Neuronal stem cell (in vitro differentiated cells): ENCODE measurements around the gene SFR1.

ENCODE experiments used
- DNase-seq: peaks from one replicate; pipeline ENCODE4 v3.0.0-alpha.2; 2013; ENCODE audit warnings: low spot score
- H2AFZ ChIP-seq: one replicate; pipeline ENCODE4 v1.6.1; 2013; ENCODE audit warnings: mild to moderate bottlenecking, low read length, inconsistent platforms
- H2AK5ac ChIP-seq: 2 replicates; pipeline ENCODE4 v1.6.1; 2013; ENCODE audit warnings: low read depth, mild to moderate bottlenecking, inconsistent platforms, low read length, moderate library complexity, mixed read lengths
- H2BK120ac ChIP-seq: 2 replicates; pipeline ENCODE4 v1.6.1; 2013; ENCODE audit warnings: low read depth, mild to moderate bottlenecking, inconsistent platforms, low read length, moderate library complexity, mixed read lengths
- H2BK12ac ChIP-seq: one replicate; pipeline ENCODE4 v1.6.1; 2013; ENCODE audit warnings: low read length, inconsistent platforms
- H2BK15ac ChIP-seq: 2 replicates; pipeline ENCODE4 v1.6.1; 2013; ENCODE audit warnings: mild to moderate bottlenecking, low read length, inconsistent platforms, mixed read lengths
- H2BK5ac ChIP-seq: one replicate; pipeline ENCODE4 v1.6.1; 2013; ENCODE audit warnings: inconsistent platforms, mild to moderate bottlenecking, low read length, moderate library complexity
- H3K14ac ChIP-seq: one replicate; pipeline ENCODE4 v1.6.1; 2013; ENCODE audit warnings: low read length, inconsistent platforms
- H3K18ac ChIP-seq: 2 replicates; pipeline ENCODE4 v1.6.1; 2013; ENCODE audit warnings: low read length, inconsistent platforms
- H3K23ac ChIP-seq: 2 replicates; pipeline ENCODE4 v1.6.1; 2013; ENCODE audit warnings: low read depth, mild to moderate bottlenecking, mixed read lengths, low read length, inconsistent platforms; ENCODE audit not compliant: poor library complexity
- H3K27ac ChIP-seq: replicated peaks from 3 replicates; pipeline ENCODE4 v1.5.1; 2013; ENCODE audit warnings: low read length, inconsistent platforms
- H3K27me3 ChIP-seq, 3 experiments: 2 replicates each; pipeline ENCODE4 v1.6.1; 2013; ENCODE audit warnings: low read length in 3 of 3, mild to moderate bottlenecking in 2 of 3, inconsistent platforms in 1 of 3, low read depth in 1 of 3, mixed read lengths in 1 of 3, moderate library complexity in 1 of 3; ENCODE audit not compliant: control insufficient read depth in 3 of 3, insufficient read depth in 3 of 3
- H3K36me3 ChIP-seq, 2 donors: replicated peaks in 1 of 2; 2 replicates each; pipeline ENCODE4 v1.6.1; 2013; ENCODE audit warnings: low read length in 2 of 2; ENCODE audit not compliant: control insufficient read depth in 2 of 2, insufficient read depth in 2 of 2
- H3K4ac ChIP-seq: 2 replicates; pipeline ENCODE4 v1.6.1; 2013; ENCODE audit warnings: inconsistent platforms, mild to moderate bottlenecking, low read length, moderate library complexity
- H3K4me1 ChIP-seq, 2 donors: 1 replicate in 1 of 2; 2 replicates in 1 of 2; pipeline ENCODE4 v1.6.1; 2013; ENCODE audit warnings: low read length in 2 of 2, low read depth in 1 of 2; ENCODE audit not compliant: control insufficient read depth in 2 of 2, insufficient read depth in 1 of 2
- H3K4me2 ChIP-seq: one replicate; pipeline ENCODE4 v1.6.1; 2013; ENCODE audit warnings: mild to moderate bottlenecking, low read length, inconsistent platforms; ENCODE audit not compliant: insufficient read depth, poor library complexity, severe bottlenecking
- H3K4me3 ChIP-seq, 2 donors: 2 replicates each; pipeline ENCODE4 v1.5.1; 2013; ENCODE audit warnings: low read length in 2 of 2, mild to moderate bottlenecking in 2 of 2, inconsistent platforms in 1 of 2, moderate library complexity in 1 of 2
- H3K79me1 ChIP-seq: one replicate; pipeline ENCODE4 v1.6.1; 2013; ENCODE audit warnings: low read depth, mild to moderate bottlenecking, inconsistent platforms, low read length, moderate library complexity
- H3K9ac ChIP-seq: one replicate; pipeline ENCODE4 v1.6.1; 2013; ENCODE audit warnings: mild to moderate bottlenecking, low read depth, low read length, inconsistent platforms; ENCODE audit not compliant: poor library complexity
- H3K9me3 ChIP-seq, 2 donors: replicated peaks in 1 of 2; 2 replicates each; pipeline versions ENCODE3 to v1.6.1; 2013; ENCODE audit warnings: low read length in 2 of 2, mild to moderate bottlenecking in 2 of 2, inconsistent platforms in 1 of 2, low read depth in 1 of 2, mixed read lengths in 1 of 2, moderate library complexity in 1 of 2; ENCODE audit not compliant: control insufficient read depth in 2 of 2, insufficient read depth in 1 of 2
- H4K8ac ChIP-seq: one replicate; pipeline ENCODE4 v1.6.1; 2013; ENCODE audit warnings: low read depth, mild to moderate bottlenecking, inconsistent platforms, low read length, moderate library complexity
- H4K91ac ChIP-seq: one replicate; pipeline ENCODE4 v1.6.1; 2013; ENCODE audit warnings: low read length, low read depth, mild to moderate bottlenecking, inconsistent platforms; ENCODE audit not compliant: poor library complexity
- WGBS, 2 donors: extraction: QIAGEN DNeasy Blood & Tissue Kit; methylation state at CpG; one replicate each; pipeline ENCODE4 v1.1.7; 2013; ENCODE audit warnings: missing lambda C conversion rate in 2 of 2, mixed read lengths in 1 of 2; ENCODE audit not compliant: insufficient read length in 2 of 2, insufficient replicate concordance in 1 of 2; ENCODE audit errors: extremely low coverage in 2 of 2; 5-methylcytosine and 5-hydroxymethylcytosine counted together

Gene SFR1

DNA sequence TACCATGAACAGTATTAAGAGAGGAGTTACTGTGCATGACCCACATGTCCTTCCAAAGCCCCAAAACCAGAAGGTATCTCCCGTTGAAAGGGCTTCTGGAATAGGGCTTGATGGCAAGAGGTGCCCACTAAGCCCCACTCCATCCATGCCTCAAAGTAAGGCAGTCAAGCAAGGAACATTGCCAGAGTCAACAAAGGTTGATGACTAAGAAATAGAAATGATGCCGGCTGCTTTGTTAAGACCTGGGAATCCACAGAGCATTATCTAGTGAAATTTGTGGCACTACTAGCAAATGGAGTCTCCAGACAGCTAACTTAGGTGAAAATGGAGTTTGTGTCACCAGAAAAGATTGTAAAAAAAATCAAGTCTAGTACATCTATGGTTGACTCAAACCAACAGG is 6.2 kb downstream of the SFR1 start:
- no CpG with 5 or more reads among the region's 2 CpGs for WGBS, 2 donors
- DNase-seq: no peak
- Histone ChIP-seq H2BK15ac (no peak overlapping the region), H4K8ac (no peak overlapping the region), H3K4me2 (no peak overlapping the region), H3K14ac (no peak overlapping the region), H3K9me3 (no peaks in the 10 kb centered on the region), H3K23ac (no peak overlapping the region), H3K4ac (no peak overlapping the region), H2AK5ac (no peak overlapping the region), H3K36me3 (peaks cover 0 to 25% of the 10 kb centered on the region in 2 donors), H2BK12ac (no peak overlapping the region), H3K4me1 (peaks cover 0 to 5% of the 10 kb centered on the region in 2 donors), H3K27ac (no peak overlapping the region), H3K9ac (no peak overlapping the region), H3K79me1 (no peaks in the 10 kb centered on the region), H2BK120ac (no peak overlapping the region), H3K4me3 (no peak overlapping the region), H3K27me3 (no peaks in the 10 kb centered on the region), H2BK5ac (no peak overlapping the region), H3K18ac (no peak overlapping the region), H4K91ac (no peak overlapping the region), H2AFZ (no peak overlapping the region)

- peaks cover 0 to 14% of the 10 kb centered on the region in 2 donors for H3K36me3 ChIP-seq
Measured at GRCh38 chr10:104130041-104130440, 8.1 kb downstream of the SFR1 start.

DNA sequence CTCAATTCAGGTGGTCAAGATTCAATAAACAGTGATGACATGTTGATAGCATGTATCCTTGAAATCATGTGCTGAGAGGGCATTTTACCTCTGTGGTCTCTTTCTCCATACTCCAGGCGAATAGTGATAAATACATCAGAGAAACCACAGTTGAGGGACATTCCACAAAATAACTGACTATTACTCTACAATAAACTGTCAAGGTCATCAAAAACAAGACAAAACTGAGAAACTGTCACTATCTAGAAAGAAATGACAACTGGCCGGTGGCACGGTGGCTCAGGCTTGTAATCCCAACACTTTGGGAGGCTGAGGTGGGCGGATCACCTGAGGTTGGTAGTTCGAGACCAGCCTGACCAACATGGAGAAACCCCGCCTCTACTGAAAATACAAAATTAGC is 16.2 kb downstream of the SFR1 start:
- no peak overlapping the region for H3K9ac ChIP-seq
- no peaks in the 10 kb centered on the region for H3K27me3 ChIP-seq
- H3K36me3 ChIP-seq: no peaks in the 10 kb centered on the region
- no peak overlapping the region for H3K27ac ChIP-seq
- no peak overlapping the region for H3K4me3 ChIP-seq
- H2BK15ac ChIP-seq: no peak overlapping the region
- no peak overlapping the region for H2BK12ac ChIP-seq
- no peaks in the 10 kb centered on the region for H3K79me1 ChIP-seq
- H2BK5ac ChIP-seq: no peak overlapping the region
- no peak overlapping the region for H2AK5ac ChIP-seq
- no peak overlapping the region for H3K4me2 ChIP-seq
- no peak for DNase-seq
- no peak overlapping the region for H4K91ac ChIP-seq
- no peak overlapping the region for H3K23ac ChIP-seq
- no peak overlapping the region for H2BK120ac ChIP-seq
- H3K4ac ChIP-seq: no peak overlapping the region
- no peak overlapping the region for H3K14ac ChIP-seq
- H4K8ac ChIP-seq: no peak overlapping the region
- H3K9me3 ChIP-seq: no peaks in the 10 kb centered on the region
- H2AFZ ChIP-seq: no peak overlapping the region
- peaks cover 0 to 3% of the 10 kb centered on the region in 2 donors for H3K4me1 ChIP-seq
- H3K18ac ChIP-seq: no peak overlapping the region
- WGBS, 2 donors: no CpG with 5 or more reads among the region's 6 CpGs

More at GRCh38 chr10:104130041-104130440, 8.1 kb downstream of the SFR1 start:
- Histone ChIP-seq H2AK5ac (no peak overlapping the region), H4K8ac (no peak overlapping the region), H4K91ac (no peak overlapping the region), H2BK15ac (no peak overlapping the region), H3K4me3 (no peak overlapping the region), H3K4ac (no peak overlapping the region), H3K18ac (no peak overlapping the region), H3K27ac (no peak overlapping the region), H2BK12ac (no peak overlapping the region), H3K9ac (no peak overlapping the region), H2BK120ac (no peak overlapping the region), H3K79me1 (no peaks in the 10 kb centered on the region), H3K4me1 (peaks cover 0 to 5% of the 10 kb centered on the region in 2 donors), H2AFZ (no peak overlapping the region), H3K23ac (no peak overlapping the region), H2BK5ac (no peak overlapping the region), H3K4me2 (no peak overlapping the region), H3K27me3 (no peaks in the 10 kb centered on the region), H3K14ac (no peak overlapping the region), H3K9me3 (no peaks in the 10 kb centered on the region)
- no peak for DNase-seq
- no CpG with 5 or more reads among the region's 3 CpGs for WGBS, 2 donors

GRCh38 chr10:104139221-104139620 is 17.2 kb downstream of the SFR1 start:
- no CpG with 5 or more reads among the region's 5 CpGs for WGBS, 2 donors
- H2BK5ac ChIP-seq: no peak overlapping the region
- DNase-seq: no peak

More at GRCh38 chr10:104139221-104139620, 17.2 kb downstream of the SFR1 start:
- Histone ChIP-seq H2BK15ac (no peak overlapping the region), H2BK12ac (no peak overlapping the region), H3K36me3 (no peaks in the 10 kb centered on the region), H3K4ac (no peak overlapping the region), H3K9ac (no peak overlapping the region), H3K9me3 (no peaks in the 10 kb centered on the region), H3K27me3 (no peaks in the 10 kb centered on the region), H2AK5ac (no peak overlapping the region), H4K91ac (no peak overlapping the region), H3K4me3 (no peak overlapping the region), H3K18ac (no peak overlapping the region), H2BK120ac (no peak overlapping the region), H3K4me1 (peaks cover 0 to 3% of the 10 kb centered on the region in 2 donors), H3K79me1 (no peaks in the 10 kb centered on the region), H3K27ac (no peak overlapping the region), H2AFZ (no peak overlapping the region), H3K4me2 (no peak overlapping the region), H3K23ac (no peak overlapping the region), H4K8ac (no peak overlapping the region), H3K14ac (no peak overlapping the region)
